Muscle layer of colon (tissue), 2 donors: Measurements from ENCODE around the gene CTNNA2.

ENCODE experiments used
- H3K27ac ChIP-seq: one replicate; pipeline ENCODE4 v1.7.0; 2013; ENCODE audit warnings: low read depth, mild to moderate bottlenecking, low read length, moderate library complexity
- H3K27me3 ChIP-seq, 2 donors: one replicate each; pipeline ENCODE4 v1.7.0; 2013; ENCODE audit warnings: low read length in 2 of 2, mild to moderate bottlenecking in 2 of 2; ENCODE audit not compliant: insufficient read depth in 2 of 2, control insufficient read depth in 1 of 2
- H3K36me3 ChIP-seq: one replicate; pipeline ENCODE4 v1.7.0; 2013; ENCODE audit warnings: mild to moderate bottlenecking, low read length; ENCODE audit not compliant: insufficient read depth
- H3K4me1 ChIP-seq: one replicate; pipeline ENCODE4 v1.7.0; 2013; ENCODE audit warnings: mild to moderate bottlenecking, low read length; ENCODE audit not compliant: insufficient read depth
- H3K4me3 ChIP-seq, 2 donors: one replicate each; pipeline ENCODE4 v1.7.0; 2013; ENCODE audit warnings: low read length in 2 of 2, low read depth in 1 of 2, mild to moderate bottlenecking in 1 of 2, moderate library complexity in 1 of 2
- H3K9ac ChIP-seq: one replicate; pipeline ENCODE4 v1.7.0; 2013; ENCODE audit warnings: low read length
- H3K9me3 ChIP-seq: one replicate; pipeline ENCODE4 v1.7.0; 2013; ENCODE audit warnings: mild to moderate bottlenecking, low read length
- donor health status: abdominal sarcoma.
- donor health status: Adenocarcinoma of cecum.

Gene CTNNA2

DNA sequence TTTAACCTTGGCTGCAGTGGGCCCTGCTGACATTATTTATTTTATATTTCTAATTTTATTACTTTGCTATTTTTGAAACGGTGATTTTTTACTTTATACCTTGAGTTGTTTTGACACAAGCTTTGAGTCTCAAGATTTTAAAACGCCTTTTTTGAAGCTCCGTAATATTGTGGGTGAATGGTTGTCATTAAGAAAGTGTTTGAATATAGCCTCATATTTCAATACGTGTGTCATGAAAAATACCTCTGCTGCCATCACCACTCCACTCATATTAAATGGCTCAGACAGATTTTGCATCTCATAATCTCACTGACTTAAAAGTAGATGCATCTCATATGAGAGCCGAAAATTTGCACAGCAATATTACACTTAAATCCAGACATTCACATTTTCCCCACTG, 106.6 kb downstream of the CTNNA2 start:
- H3K4me1 ChIP-seq, result no peaks in the 10 kb centered on the region
- no peaks in the 10 kb centered on the region for H3K27me3 ChIP-seq
- no peaks in the 10 kb centered on the region for H3K9me3 ChIP-seq
- H3K36me3 ChIP-seq, result no peaks in the 10 kb centered on the region
- no peak overlapping the region for H3K4me3 ChIP-seq
- H3K27ac ChIP-seq, result no peak overlapping the region
- H3K9ac ChIP-seq, result no peak overlapping the region

DNA sequence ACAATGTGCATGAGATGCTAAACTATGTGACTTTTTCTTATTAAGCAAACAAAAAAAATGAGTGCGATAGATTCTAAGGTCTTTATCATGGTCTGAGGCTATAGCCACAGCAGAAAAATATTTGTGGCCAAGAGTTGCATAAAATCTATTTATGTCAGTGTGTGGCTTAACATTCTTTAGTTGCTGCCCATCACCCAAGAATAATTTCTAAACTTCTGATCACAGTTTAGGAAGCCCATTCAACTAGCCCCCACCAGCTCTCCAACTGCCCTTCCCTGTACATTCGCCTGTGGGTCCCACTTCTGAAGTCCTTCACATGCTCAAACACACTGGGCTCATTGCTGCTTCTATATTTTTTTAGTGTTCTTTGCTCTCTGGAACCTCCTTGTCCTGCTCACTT, 107.1 kb downstream of the CTNNA2 start:
- Histone ChIP-seq H3K9me3 (no peaks in the 10 kb centered on the region), H3K4me1 (no peaks in the 10 kb centered on the region), H3K27me3 (no peaks in the 10 kb centered on the region), H3K36me3 (no peaks in the 10 kb centered on the region), H3K4me3 (no peak overlapping the region), H3K27ac (no peak overlapping the region), H3K9ac (no peak overlapping the region)

DNA sequence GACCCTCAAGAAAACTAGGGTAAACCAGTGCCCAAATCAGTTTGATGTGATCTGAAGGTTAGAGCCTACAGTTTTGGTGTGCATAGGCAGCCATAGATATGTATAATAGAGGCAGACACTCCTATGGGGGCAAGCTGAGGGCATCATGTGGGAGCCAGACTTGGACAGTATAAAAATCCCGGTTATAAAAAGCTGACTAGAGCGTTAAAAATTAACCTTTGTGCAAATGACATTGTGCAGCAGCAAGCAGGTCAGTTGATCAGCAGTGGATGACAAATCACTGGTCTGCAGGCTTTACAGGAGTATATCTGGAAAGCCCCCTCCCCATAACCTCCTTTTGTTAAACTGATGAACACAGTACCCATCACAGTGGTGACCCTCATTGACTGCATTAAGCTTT, 107.8 kb downstream of the CTNNA2 start:
- Histone ChIP-seq H3K36me3 (no peaks in the 10 kb centered on the region), H3K9ac (no peak overlapping the region), H3K27me3 (no peaks in the 10 kb centered on the region), H3K9me3 (no peaks in the 10 kb centered on the region), H3K4me1 (no peaks in the 10 kb centered on the region), H3K27ac (no peak overlapping the region), H3K4me3 (no peak overlapping the region)

DNA sequence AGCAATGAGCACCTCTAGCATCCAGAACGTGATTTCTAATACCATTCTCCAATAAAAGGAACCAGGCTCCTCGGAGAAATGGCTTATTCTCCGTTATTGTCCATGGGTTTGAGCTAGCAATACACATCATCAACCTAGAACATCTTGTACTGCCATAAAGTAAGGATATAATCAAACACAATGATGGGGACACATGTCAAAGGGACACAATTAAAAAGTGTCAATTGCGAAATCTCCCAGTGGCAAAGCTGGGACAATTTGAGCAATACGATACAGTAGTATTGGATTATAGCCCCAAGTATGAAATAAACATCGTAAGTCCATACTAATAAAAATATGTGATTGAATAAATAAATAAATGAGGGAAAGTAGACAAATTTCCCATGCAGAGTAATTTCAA, 108.4 kb downstream of the CTNNA2 start:
- Histone ChIP-seq H3K27me3 (no peaks in the 10 kb centered on the region), H3K4me3 (no peak overlapping the region), H3K9ac (no peak overlapping the region), H3K27ac (no peak overlapping the region), H3K4me1 (no peaks in the 10 kb centered on the region), H3K36me3 (no peaks in the 10 kb centered on the region), H3K9me3 (no peaks in the 10 kb centered on the region)

DNA sequence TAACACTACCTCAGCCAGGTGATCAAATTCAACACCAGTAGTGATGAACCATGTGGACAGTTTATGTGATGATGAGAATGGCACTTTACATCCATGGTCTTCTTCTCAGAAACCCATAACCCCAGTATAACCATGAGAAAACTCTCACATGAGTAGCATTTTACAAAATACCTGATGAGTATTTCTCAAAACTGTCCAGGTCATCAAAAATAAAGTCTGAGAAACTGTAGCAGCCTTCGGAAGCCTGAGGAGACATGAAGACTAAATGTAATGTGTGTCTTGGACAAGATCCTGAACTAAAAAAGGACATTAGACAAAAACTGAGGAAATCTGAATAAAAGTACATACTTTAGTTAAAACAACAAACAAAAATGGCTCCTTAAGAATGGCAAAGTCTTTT, 108.9 kb downstream of the CTNNA2 start:
- no peaks in the 10 kb centered on the region for H3K27me3 ChIP-seq
- H3K36me3 ChIP-seq, result no peaks in the 10 kb centered on the region
- H3K9me3 ChIP-seq, result no peaks in the 10 kb centered on the region
- no peak overlapping the region for H3K4me3 ChIP-seq
- no peak overlapping the region for H3K9ac ChIP-seq
- H3K4me1 ChIP-seq, result no peaks in the 10 kb centered on the region
- H3K27ac ChIP-seq, result no peak overlapping the region

DNA sequence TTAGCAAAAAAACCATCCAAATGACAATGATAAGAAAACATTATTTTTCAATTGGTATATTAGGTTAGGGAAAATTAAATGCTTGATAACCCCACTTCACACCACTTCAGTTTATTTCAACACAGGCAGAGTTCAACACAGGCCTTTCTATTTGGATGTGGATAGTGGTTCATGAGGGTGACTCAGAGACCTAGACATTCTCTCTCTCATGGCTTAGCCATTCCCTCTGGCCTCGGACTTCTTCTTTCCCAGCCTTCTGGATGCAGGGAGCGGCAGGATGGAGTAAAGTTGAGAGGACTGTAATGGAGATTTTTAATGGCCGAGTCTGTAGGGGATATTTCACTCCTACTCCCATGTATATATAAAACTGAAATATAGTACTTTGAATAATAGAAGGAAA, 109.7 kb downstream of the CTNNA2 start:
- Histone ChIP-seq H3K4me1 (no peaks in the 10 kb centered on the region), H3K9ac (no peak overlapping the region), H3K36me3 (no peaks in the 10 kb centered on the region), H3K27me3 (no peaks in the 10 kb centered on the region), H3K9me3 (no peaks in the 10 kb centered on the region), H3K27ac (no peak overlapping the region), H3K4me3 (no peak overlapping the region)

DNA sequence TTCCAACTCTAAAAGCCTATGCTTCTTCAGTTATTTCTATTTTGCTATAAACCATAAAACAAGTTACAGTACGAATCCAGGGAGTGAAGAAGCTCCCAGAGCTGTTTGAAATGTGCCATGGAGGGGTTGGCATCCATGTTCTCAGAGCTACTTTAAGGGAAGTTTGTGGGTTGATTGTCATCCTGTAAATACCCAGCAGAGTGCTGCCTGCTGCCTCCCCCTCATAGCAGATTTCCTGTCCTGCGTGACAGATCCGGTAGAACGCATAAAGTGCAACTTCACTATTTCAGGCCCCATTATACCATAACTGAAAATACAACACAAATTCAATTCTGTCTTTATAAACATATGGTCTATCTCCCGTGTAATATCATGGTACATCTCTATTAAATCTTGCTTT, 114.4 kb downstream of the CTNNA2 start:
- Histone ChIP-seq H3K4me3 (no peak overlapping the region), H3K27ac (no peak overlapping the region), H3K4me1 (no peaks in the 10 kb centered on the region), H3K27me3 (no peaks in the 10 kb centered on the region), H3K9ac (no peak overlapping the region), H3K36me3 (no peaks in the 10 kb centered on the region), H3K9me3 (no peaks in the 10 kb centered on the region)

DNA sequence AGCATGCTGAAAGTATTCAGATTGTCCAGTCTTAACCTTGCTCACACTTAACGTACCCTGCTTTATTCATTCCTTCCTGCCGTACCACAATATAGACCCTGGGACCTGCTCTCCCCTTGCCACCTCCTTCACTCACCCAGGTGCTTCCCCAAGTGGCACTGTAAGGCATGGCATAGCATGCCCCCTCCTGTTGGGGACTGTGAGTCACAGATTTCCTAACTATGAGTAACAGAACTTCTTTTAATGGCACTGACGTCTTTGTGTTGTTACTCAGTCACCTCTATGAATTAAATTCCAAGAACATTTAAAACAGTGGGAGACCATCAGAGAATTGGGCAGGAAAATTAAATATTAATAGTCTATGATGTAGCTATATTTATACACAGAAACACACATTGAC, 117.2 kb downstream of the CTNNA2 start:
- Histone ChIP-seq H3K27me3 (no peaks in the 10 kb centered on the region), H3K4me3 (no peak overlapping the region), H3K27ac (no peak overlapping the region), H3K36me3 (no peaks in the 10 kb centered on the region), H3K4me1 (no peaks in the 10 kb centered on the region), H3K9me3 (no peaks in the 10 kb centered on the region), H3K9ac (no peak overlapping the region)

DNA sequence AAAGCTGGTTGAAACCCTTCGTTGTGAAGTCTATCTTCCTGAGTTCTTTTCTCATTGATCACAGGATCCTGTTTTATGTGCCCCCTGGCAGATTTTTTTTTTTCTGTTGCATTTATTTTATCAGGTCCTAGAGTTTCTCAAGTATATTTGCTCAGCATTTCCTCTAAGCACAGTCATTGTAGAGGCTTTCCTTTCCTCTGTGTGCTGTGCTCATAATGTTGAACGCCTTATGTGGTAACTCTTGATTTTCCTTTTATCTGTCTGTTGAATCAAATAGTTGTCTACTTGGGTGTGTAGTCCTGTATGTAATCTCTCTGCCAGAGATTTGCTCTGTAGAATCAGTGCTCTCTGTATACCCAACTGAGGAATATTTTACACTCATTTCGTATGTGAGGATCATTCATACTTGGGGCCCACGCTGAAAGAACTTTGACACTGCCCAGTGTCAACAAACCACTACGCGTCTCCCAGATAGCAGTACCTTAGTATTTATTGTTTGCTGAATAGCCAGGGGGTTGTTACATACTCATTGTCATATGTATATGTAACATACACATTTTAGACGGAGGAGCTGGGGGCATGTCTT, 118.2 kb downstream of the CTNNA2 start:
- Histone ChIP-seq H3K36me3 (no peaks in the 10 kb centered on the region), H3K9me3 (no peaks in the 10 kb centered on the region), H3K27me3 (no peaks in the 10 kb centered on the region), H3K4me1 (no peaks in the 10 kb centered on the region), H3K27ac (no peak overlapping the region), H3K9ac (no peak overlapping the region), H3K4me3 (no peak overlapping the region)

DNA sequence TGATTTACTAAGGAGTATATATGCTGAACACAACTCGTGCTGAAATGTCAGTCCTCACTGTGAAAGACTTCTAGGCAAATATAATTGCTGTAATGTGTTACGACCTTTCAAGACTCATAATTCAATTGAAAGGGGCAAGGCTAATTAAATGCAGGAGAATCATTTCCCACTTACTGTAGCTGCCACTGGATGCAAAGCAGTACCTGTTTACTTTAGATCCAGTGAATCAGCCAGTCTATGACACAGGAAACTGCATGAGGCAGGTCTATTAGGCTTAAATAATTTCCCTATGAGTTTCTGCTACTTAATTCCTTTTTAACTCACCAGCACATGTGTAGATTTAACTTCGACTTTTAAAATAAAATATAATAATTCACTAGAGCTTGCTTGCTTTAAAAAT, 125.6 kb downstream of the CTNNA2 start:
- no peaks in the 10 kb centered on the region for H3K36me3 ChIP-seq
- no peaks in the 10 kb centered on the region for H3K27me3 ChIP-seq
- H3K9me3 ChIP-seq, result no peaks in the 10 kb centered on the region
- H3K27ac ChIP-seq, result no peak overlapping the region
- no peaks in the 10 kb centered on the region for H3K4me1 ChIP-seq
- H3K9ac ChIP-seq, result no peak overlapping the region
- no peak overlapping the region for H3K4me3 ChIP-seq

DNA sequence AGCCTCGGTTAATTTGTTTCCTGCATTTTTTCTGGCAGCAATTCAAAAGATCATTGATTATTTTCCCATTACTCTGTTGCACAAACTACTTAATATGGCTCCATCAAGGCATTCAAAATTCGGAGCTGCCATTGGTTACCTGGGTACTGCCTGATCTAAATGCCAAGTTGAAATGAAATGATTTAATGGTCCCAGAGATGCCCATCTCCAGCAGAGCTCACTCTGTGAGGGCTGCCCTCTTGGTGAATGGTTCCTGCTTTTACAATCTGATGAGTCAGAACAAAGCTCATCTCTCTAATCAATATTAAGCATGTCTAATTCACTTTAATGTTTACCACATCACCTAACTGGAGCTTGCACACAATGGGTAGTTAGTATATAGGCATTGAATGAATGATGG, 126.1 kb downstream of the CTNNA2 start:
- Histone ChIP-seq H3K4me1 (no peaks in the 10 kb centered on the region), H3K27me3 (no peaks in the 10 kb centered on the region), H3K27ac (no peak overlapping the region), H3K4me3 (no peak overlapping the region), H3K9ac (no peak overlapping the region), H3K9me3 (no peaks in the 10 kb centered on the region), H3K36me3 (no peaks in the 10 kb centered on the region)

DNA sequence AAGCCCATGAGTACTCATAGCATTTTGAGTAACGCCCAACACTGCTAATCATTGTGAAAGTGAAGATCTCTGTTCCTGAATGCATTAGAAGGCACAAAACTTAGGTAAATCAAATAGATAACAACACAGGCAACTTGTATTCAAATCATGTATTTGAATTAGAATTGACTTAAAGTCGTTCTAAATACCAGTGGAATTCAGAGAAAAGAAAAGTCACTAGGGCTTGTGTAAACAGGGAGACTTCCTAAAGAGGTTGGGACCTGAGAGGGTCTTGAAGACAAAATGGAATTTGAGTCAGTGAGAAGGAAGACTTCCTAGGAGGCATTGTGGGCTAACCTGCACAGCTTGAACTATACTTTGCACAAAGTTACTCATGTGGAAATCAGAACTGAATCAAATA, 127.2 kb downstream of the CTNNA2 start:
- no peak overlapping the region for H3K9ac ChIP-seq
- H3K4me1 ChIP-seq, result no peaks in the 10 kb centered on the region
- no peaks in the 10 kb centered on the region for H3K36me3 ChIP-seq
- H3K9me3 ChIP-seq, result no peaks in the 10 kb centered on the region
- no peaks in the 10 kb centered on the region for H3K27me3 ChIP-seq
- H3K27ac ChIP-seq, result no peak overlapping the region
- H3K4me3 ChIP-seq, result no peak overlapping the region
